H1 (cell line): ENCODE measurements around the gene ATF7. TPM values are rescaled to one million over a fixed set of nuclear protein-coding genes. Genes with fewer than 3 reads are reported as not detected.

Experiments
- CTCF ChIA-PET: fragments of 300-600 bp; sonication (Branson Sonifier 250); formaldehyde crosslinking; loops from one replicate; lab custom pipeline; 2021; ENCODE audit not compliant: partially characterized antibody; lab: Charles Lee
- POLR2A ChIA-PET: fragments of 300-600 bp; sonication (Branson Sonifier 250); formaldehyde crosslinking; loops from one replicate; lab custom pipeline; 2021; ENCODE audit warnings: inconsistent platforms; ENCODE audit not compliant: partially characterized antibody; lab: Charles Lee
- DNase-seq, 2 experiments: peaks; one replicate each; pipeline versions ENCODE4 v3.0.0 to v3.0.0-alpha.2; 2010 to 2022; ENCODE audit warnings: low spot score in 2 of 2, low read depth in 1 of 2, mixed read lengths in 1 of 2
- FAIRE-seq: peaks from 2 replicates; lab custom pipeline; 2011; peaks lifted over from hg19 to GRCh38; lab: Jason Lieb, UNC
- H2AFZ ChIP-seq: 2 replicates; pipeline ENCODE4 v1.8.1; 2012; ENCODE audit warnings: low read length, inconsistent platforms
- H2AK5ac ChIP-seq: 2 replicates; pipeline ENCODE4 v1.6.1; 2013; ENCODE audit warnings: low read depth, low read length
- H2BK120ac ChIP-seq: replicated peaks from 2 replicates; pipeline ENCODE3; 2013; ENCODE audit warnings: low read depth, low read length, inconsistent platforms
- H2BK12ac ChIP-seq: 2 replicates; pipeline ENCODE4 v1.6.1; 2013; ENCODE audit warnings: low read depth, low read length
- H2BK15ac ChIP-seq: 2 replicates; pipeline ENCODE4 v1.6.1; 2013; ENCODE audit warnings: low read length
- H2BK20ac ChIP-seq: 2 replicates; pipeline ENCODE4 v1.6.1; 2013; ENCODE audit warnings: low read length
- H2BK5ac ChIP-seq: 2 replicates; pipeline ENCODE4 v1.6.1; 2013; ENCODE audit warnings: low read depth, low read length
- H3K14ac ChIP-seq: 2 replicates; pipeline ENCODE4 v1.6.1; 2013; ENCODE audit warnings: inconsistent platforms; ENCODE audit not compliant: insufficient read length
- H3K18ac ChIP-seq: 2 replicates; pipeline ENCODE4 v1.6.1; 2013; ENCODE audit warnings: low read length; ENCODE audit errors: extremely low read depth
- H3K23ac ChIP-seq: 2 replicates; pipeline ENCODE4 v1.6.1; 2013; ENCODE audit warnings: inconsistent platforms; ENCODE audit not compliant: insufficient read length
- H3K23me2 ChIP-seq: 2 replicates; pipeline ENCODE4 v1.6.1; 2013; ENCODE audit warnings: low read depth, low read length
- H3K27ac ChIP-seq: 2 replicates; pipeline ENCODE4 v1.6.1; 2011; ENCODE audit warnings: low read depth, low read length, inconsistent platforms
- H3K27me3 ChIP-seq, 4 experiments: replicated peaks in 1 of 4; 1 replicate in 1 of 4; 2 replicates in 3 of 4; pipeline versions ENCODE4 v1.6.1 to v1.8.1; 2011 to 2013; ENCODE audit warnings: low read length in 3 of 4, mild to moderate bottlenecking in 3 of 4, inconsistent platforms in 2 of 4, mixed read lengths in 2 of 4, moderate library complexity in 1 of 4; ENCODE audit not compliant: control insufficient read depth in 3 of 4, insufficient read depth in 3 of 4; ENCODE audit errors: extremely low read depth in 1 of 4
- H3K36me3 ChIP-seq, 4 experiments: 2 replicates each; pipeline versions ENCODE4 v1.6.1 to v1.8.1; 2011 to 2013; ENCODE audit warnings: mild to moderate bottlenecking in 4 of 4, low read length in 3 of 4, moderate library complexity in 2 of 4, control low read depth in 1 of 4, inconsistent platforms in 1 of 4; ENCODE audit not compliant: insufficient read depth in 4 of 4, control insufficient read depth in 2 of 4
- H3K4ac ChIP-seq: replicated peaks from 2 replicates; pipeline ENCODE3; 2013; ENCODE audit warnings: low read length, low read depth, mixed read lengths, inconsistent platforms; ENCODE audit not compliant: insufficient read length
- H3K4me1 ChIP-seq, 4 experiments: replicated peaks in 1 of 4; 1 replicate in 1 of 4; 2 replicates in 3 of 4; pipeline versions ENCODE4 v1.6.1 to v1.8.1; 2011 to 2013; ENCODE audit warnings: low read length in 3 of 4, inconsistent platforms in 2 of 4, mixed read lengths in 1 of 4; ENCODE audit not compliant: insufficient read depth in 4 of 4, control insufficient read depth in 3 of 4
- H3K4me2 ChIP-seq, 2 experiments: 2 replicates each; pipeline versions ENCODE4 v1.6.1 to v1.8.1; 2011 to 2013; ENCODE audit warnings: low read depth in 2 of 2, low read length in 2 of 2, control low read depth in 1 of 2, inconsistent platforms in 1 of 2, mild to moderate bottlenecking in 1 of 2; ENCODE audit not compliant: insufficient read depth in 1 of 2
- H3K4me3 ChIP-seq, 4 experiments: fragments of 200-600, 300-600 bp in 1 of 4; sonication (generic), shearing (Covaris generic), sonication (Bioruptor Twin) in 1 of 4; 2 replicates each; pipeline versions ENCODE4 v1.5.1 to v1.8.1; 2011 to 2016; ENCODE audit warnings: low read length in 4 of 4, low read depth in 3 of 4, control low read depth in 2 of 4, inconsistent platforms in 2 of 4, mild to moderate bottlenecking in 2 of 4, mixed read lengths in 1 of 4, moderate library complexity in 1 of 4; ENCODE audit not compliant: insufficient read depth in 2 of 4; ENCODE audit errors: extremely low read depth in 1 of 4
- H3K56ac ChIP-seq: replicated peaks from 2 replicates; pipeline ENCODE3; 2013; ENCODE audit warnings: low read depth, mild to moderate bottlenecking, mixed read lengths, low read length, inconsistent platforms; ENCODE audit not compliant: insufficient read length
- H3K79me1 ChIP-seq: 2 replicates; pipeline ENCODE4 v1.6.1; 2013; ENCODE audit warnings: low read depth, low read length, control low read depth
- H3K79me2 ChIP-seq, 2 experiments: 2 replicates each; pipeline versions ENCODE4 v1.6.1 to v1.8.1; 2012 to 2013; ENCODE audit warnings: low read length in 2 of 2, mild to moderate bottlenecking in 2 of 2, inconsistent platforms in 1 of 2; ENCODE audit not compliant: insufficient read depth in 2 of 2, control insufficient read depth in 1 of 2
- H3K9ac ChIP-seq, 4 experiments: replicated peaks in 1 of 4; 1 replicate in 1 of 4; 2 replicates in 3 of 4; pipeline versions ENCODE4 v1.6.1 to v1.8.1; 2011 to 2013; ENCODE audit warnings: low read depth in 3 of 4, low read length in 3 of 4, control low read depth in 2 of 4, mild to moderate bottlenecking in 2 of 4, moderate library complexity in 2 of 4, inconsistent platforms in 1 of 4; ENCODE audit errors: extremely low read depth in 1 of 4
- H3K9me3 ChIP-seq, 2 experiments: 2 replicates each; pipeline versions ENCODE4 v1.6.1 to v1.8.1; 2012 to 2013; ENCODE audit warnings: mild to moderate bottlenecking in 2 of 2, moderate library complexity in 2 of 2, control low read depth in 1 of 2, inconsistent platforms in 1 of 2, low read depth in 1 of 2, low read length in 1 of 2, mixed read lengths in 1 of 2; ENCODE audit not compliant: insufficient read depth in 2 of 2
- H4K20me1 ChIP-seq, 2 experiments: replicated peaks in 1 of 2; 2 replicates each; pipeline versions ENCODE3 to v1.8.1; 2011 to 2013; ENCODE audit warnings: inconsistent platforms in 2 of 2, low read length in 2 of 2, mild to moderate bottlenecking in 1 of 2; ENCODE audit not compliant: insufficient read depth in 2 of 2, control insufficient read depth in 1 of 2
- H4K5ac ChIP-seq: 2 replicates; pipeline ENCODE4 v1.6.1; 2013; ENCODE audit warnings: low read length, low read depth, mixed read lengths, inconsistent platforms; ENCODE audit not compliant: insufficient read length
- H4K8ac ChIP-seq: 2 replicates; pipeline ENCODE4 v1.8.0; 2013; ENCODE audit warnings: mild to moderate bottlenecking, moderate library complexity, low read length, inconsistent platforms; ENCODE audit not compliant: insufficient read depth; ENCODE audit errors: extremely low read depth
- H4K91ac ChIP-seq: replicated peaks from 2 replicates; pipeline ENCODE3; 2013; ENCODE audit warnings: low read length, mixed read lengths, inconsistent platforms; ENCODE audit not compliant: insufficient read length
- EGR1 ChIP-seq: IDR thresholded peaks from 2 replicates; pipeline ENCODE4 v1.6.1; 2011; ENCODE audit warnings: low read depth, low read length, borderline replicate concordance
- KDM4A ChIP-seq: IDR thresholded peaks from one replicate; pipeline ENCODE4 v1.7.1; 2012; ENCODE audit warnings: low read depth, mild to moderate bottlenecking, moderate library complexity, low read length, inconsistent platforms; ENCODE audit not compliant: severe bottlenecking
- SIX5 ChIP-seq: IDR thresholded peaks from 2 replicates; pipeline ENCODE4 v1.6.1; 2011; ENCODE audit warnings: mild to moderate bottlenecking, low read depth, low read length
- SUZ12 ChIP-seq: fragments of 200-600 bp; sonication (generic); IDR thresholded peaks from 2 replicates; pipeline ENCODE4 v1.6.1; 2012; ENCODE audit warnings: mild to moderate bottlenecking, inconsistent platforms, low read length, moderate library complexity, mixed read lengths
- TBP ChIP-seq: IDR thresholded peaks from 2 replicates; pipeline ENCODE4 v1.6.1; 2011; ENCODE audit warnings: low read depth, low read length, improper control_type of control experiment
- TCF12 ChIP-seq: IDR thresholded peaks from 2 replicates; pipeline ENCODE4 v1.6.1; 2011; ENCODE audit warnings: low read depth, mild to moderate bottlenecking, low read length
- TEAD4 ChIP-seq: IDR thresholded peaks from 2 replicates; pipeline ENCODE4 v1.6.1; 2012; ENCODE audit warnings: low read depth, low read length, inconsistent platforms, mixed read lengths
- WGBS, 2 experiments: shearing (Covaris generic) in 1 of 2; methylation state at CpG; one replicate each; pipeline versions ENCODE4 v1.1.6 to v1.1.7; 2013 to 2015; ENCODE audit warnings: low lambda C conversion rate in 2 of 2, mixed read lengths in 2 of 2, inconsistent platforms in 1 of 2, low coverage in 1 of 2, missing lambda C conversion rate in 1 of 2; ENCODE audit not compliant: insufficient replicate concordance in 2 of 2, insufficient coverage in 1 of 2, insufficient read length in 1 of 2; ENCODE audit errors: extremely low coverage in 1 of 2, missing lambda C conversion rate in 1 of 2; 5-methylcytosine and 5-hydroxymethylcytosine counted together
- polyA plus RNA-seq, 7 experiments: library from polyadenylated mRNA; depleted of rRNA in 3 of 7; stranded (reverse) in 5 of 7; unstranded in 2 of 7; fragments of >200 nt in 5 of 7; fragments of 200-250 nt in 2 of 7; gene quantifications; 1 replicate in 5 of 7; 2 replicates in 1 of 7; 4 replicates in 1 of 7; pipeline versions ENCODE4 v1.2.1 to v1.2.3, GENCODE V29; 2011 to 2013; ENCODE audit warnings: missing spikeins in 2 of 7, mixed read lengths in 2 of 7
- total RNA-seq: library from RNA; stranded (reverse); fragmentation: NEBNext Ultra II Directional; extraction: Animal tissue kit (Norgen Biotek cat#: 25700); gene quantifications from 2 replicates; pipeline ENCODE4 v1.2.1, GENCODE V29; 2021
- TF ChIP-seq, protein P1 (sequence below): IDR thresholded peaks from 2 replicates; pipeline ENCODE4 v1.6.1; 2012; ENCODE audit warnings: inconsistent platforms

The ATF7 gene
- total and polyA plus RNA-seq, 2 of the 8 experiments (the other 6 are each of a cell fraction or from before 2014, with no cell fraction given) = 10.1 to 16.6 TPM

DNA sequence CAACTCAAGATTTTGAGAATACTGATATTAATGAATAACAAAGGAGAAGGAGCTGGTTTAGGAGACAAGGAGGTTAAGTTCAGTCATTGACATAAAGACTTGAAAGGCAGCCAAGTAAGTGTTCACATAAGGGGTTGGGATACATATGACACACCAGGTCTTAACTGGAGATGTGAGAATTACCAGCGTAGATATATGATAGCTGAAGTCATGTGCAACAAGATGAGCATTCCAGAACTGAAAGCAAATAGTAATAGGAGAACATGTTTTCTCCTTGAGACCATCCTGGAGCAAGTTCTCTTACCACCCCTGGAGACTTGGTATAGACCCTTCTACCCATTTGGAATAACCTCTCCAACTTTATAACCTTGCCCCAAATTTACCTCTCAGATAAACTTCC, 75.6 kb downstream of the ATF7 start:
- WGBS, 2 experiments = 88% methylated on average over 1 of the region's 1 CpG; no CpG with 5 or more reads in 1 of the 2 experiments
- no peak overlapping the region for H3K23ac ChIP-seq
- FAIRE-seq = no peak
- TF ChIP-seq, protein P1, sequence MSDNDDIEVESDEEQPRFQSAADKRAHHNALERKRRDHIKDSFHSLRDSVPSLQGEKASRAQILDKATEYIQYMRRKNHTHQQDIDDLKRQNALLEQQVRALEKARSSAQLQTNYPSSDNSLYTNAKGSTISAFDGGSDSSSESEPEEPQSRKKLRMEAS = no peak
- TF ChIP-seq TBP (no peak), TCF12 (no peak), SUZ12 (no peak), TEAD4 (no peak), KDM4A (no peak), SIX5 (no peak), EGR1 (no peak)

More for the DNA sequence above, 75.6 kb downstream of the ATF7 start:
- DNase-seq = no peak
- H3K27me3 ChIP-seq = no peaks in the 10 kb centered on the region
- no peaks in the 10 kb centered on the region for H3K79me2 ChIP-seq
- no peak overlapping the region for H2BK12ac ChIP-seq
- H3K36me3 ChIP-seq = peaks cover 0 to 3% (median 0%) of the 10 kb centered on the region in 4 experiments; a peak in 1 of 8 replicates
- H3K4me2 ChIP-seq = no peak overlapping the region
- H2BK20ac ChIP-seq = no peak overlapping the region
- no peak overlapping the region for H3K4me3 ChIP-seq
- H3K18ac ChIP-seq = no peak overlapping the region
- H3K4ac ChIP-seq = no peak overlapping the region
- H2BK15ac ChIP-seq = no peak overlapping the region
- no peaks in the 10 kb centered on the region for H4K20me1 ChIP-seq
- no peak overlapping the region for H3K9ac ChIP-seq
- H3K79me1 ChIP-seq = no peaks in the 10 kb centered on the region
- no peaks in the 10 kb centered on the region for H3K9me3 ChIP-seq
- H4K8ac ChIP-seq = no peak overlapping the region
- no peak overlapping the region for H4K5ac ChIP-seq
- no peak overlapping the region for H3K14ac ChIP-seq
- POLR2A ChIA-PET = no interaction called here
- no peak overlapping the region for H3K27ac ChIP-seq
- no peak overlapping the region for H2AFZ ChIP-seq
- no peak overlapping the region for H2AK5ac ChIP-seq
- no peak overlapping the region for H3K56ac ChIP-seq
- no peak overlapping the region for H4K91ac ChIP-seq
- H3K23me2 ChIP-seq = no peaks in the 10 kb centered on the region
- H2BK5ac ChIP-seq = no peak overlapping the region
- H3K4me1 ChIP-seq = no peaks in the 10 kb centered on the region; a peak in 1 of 7 replicates
- no peak overlapping the region for H2BK120ac ChIP-seq
- CTCF ChIA-PET = no interaction called here
